ENCODE data around the gene SPZ1. TPM values are rescaled to one million over a fixed set of nuclear protein-coding genes. Genes with fewer than 3 reads are reported as not detected.

The SPZ1 gene
- total RNA-seq, 3 donors from 2014 or later (not counting 1 experiment from before 2014, with no cell fraction given) = not detected

GRCh38 chr5:80355686-80356085 lies 35.9 kb downstream of the SPZ1 start:
- no peak for DNase-seq
- no peaks in the 10 kb centered on the region for H3K36me3 Mint-ChIP-seq
- no peaks in the 10 kb centered on the region for H3K4me1 Mint-ChIP-seq
- H3K36me3 ChIP-seq (ENCODE audit: control insufficient read depth, insufficient read depth, low read length) = no peaks in the 10 kb centered on the region
- no peaks in the 10 kb centered on the region for H3K9me3 ChIP-seq (ENCODE audit: control insufficient read depth, insufficient read depth, low read length)
- no peak for TF ChIP-seq CTCF (IDR thresholded peaks at IDR 0.05)
- intact Hi-C loops (cut with micrococcal nuclease) = no loop called here
- no peak overlapping the region for H3K4me3 ChIP-seq (ENCODE audit: low read length)
- peaks cover 2 to 7% of the 10 kb centered on the region in 2 donors for H3K27me3 Mint-ChIP-seq (ENCODE audit: low read depth in 2 of 2)
- no peak overlapping the region for H3K27ac ChIP-seq (ENCODE audit: low read length)
- no peaks in the 10 kb centered on the region for H3K9me3 Mint-ChIP-seq
- no peaks in the 10 kb centered on the region for H3K4me1 ChIP-seq (ENCODE audit: control insufficient read depth, insufficient read depth, low read length)
- 91% methylated on average over 3 of the region's 4 CpGs for WGBS (ENCODE audit: insufficient coverage)
- H3K27me3 ChIP-seq (ENCODE audit: control insufficient read depth, insufficient read depth, low read length) = no peaks in the 10 kb centered on the region
- ATAC-seq = no peak
- no peak overlapping the region for H3K27ac Mint-ChIP-seq
- no peak overlapping the region for H3K4me3 Mint-ChIP-seq

DNA sequence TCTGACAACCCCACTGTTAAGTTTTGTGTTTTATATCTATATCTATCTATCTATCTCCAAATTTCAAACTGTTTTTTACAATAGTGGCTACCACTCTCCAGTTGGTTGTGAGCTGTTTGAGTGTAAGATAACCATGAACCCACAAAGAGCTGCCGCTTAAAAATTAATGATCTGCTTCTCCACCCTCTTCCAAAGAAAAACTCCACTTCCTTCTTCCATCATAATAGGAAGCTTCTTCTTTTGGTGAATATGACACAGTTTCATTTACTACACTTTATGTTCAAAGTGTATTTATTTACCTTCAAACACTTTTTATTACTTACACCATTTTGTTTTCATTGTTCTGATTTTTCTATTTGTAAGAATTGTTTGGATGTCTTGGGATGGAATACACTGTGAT lies 37.9 kb downstream of the SPZ1 start:
- no CpG with 5 or more reads among the region's 1 CpG for WGBS (ENCODE audit: insufficient coverage)
- Mint-ChIP-seq H3K9me3 (no peaks in the 10 kb centered on the region), H3K36me3 (no peaks in the 10 kb centered on the region), H3K4me3 (no peak overlapping the region), H3K27ac (no peak overlapping the region), H3K27me3 (ENCODE audit: low read depth in 2 of 2) (peaks cover 5 to 7% of the 10 kb centered on the region in 2 donors), H3K4me1 (no peaks in the 10 kb centered on the region)
- H3K4me3 ChIP-seq (ENCODE audit: low read length) = no peak overlapping the region
- no peak for TF ChIP-seq CTCF (IDR thresholded peaks at IDR 0.05)
- no peak overlapping the region for H3K27ac ChIP-seq (ENCODE audit: low read length)
- ATAC-seq (no peak), DNase-seq (no peak)
- H3K36me3 ChIP-seq (ENCODE audit: control insufficient read depth, insufficient read depth, low read length) = no peaks in the 10 kb centered on the region
- intact Hi-C loops (cut with micrococcal nuclease) = no loop called here
- H3K9me3 ChIP-seq (ENCODE audit: control insufficient read depth, insufficient read depth, low read length) = no peaks in the 10 kb centered on the region
- H3K27me3 ChIP-seq (ENCODE audit: control insufficient read depth, insufficient read depth, low read length) = no peaks in the 10 kb centered on the region
- H3K4me1 ChIP-seq (ENCODE audit: control insufficient read depth, insufficient read depth, low read length) = no peaks in the 10 kb centered on the region

DNA sequence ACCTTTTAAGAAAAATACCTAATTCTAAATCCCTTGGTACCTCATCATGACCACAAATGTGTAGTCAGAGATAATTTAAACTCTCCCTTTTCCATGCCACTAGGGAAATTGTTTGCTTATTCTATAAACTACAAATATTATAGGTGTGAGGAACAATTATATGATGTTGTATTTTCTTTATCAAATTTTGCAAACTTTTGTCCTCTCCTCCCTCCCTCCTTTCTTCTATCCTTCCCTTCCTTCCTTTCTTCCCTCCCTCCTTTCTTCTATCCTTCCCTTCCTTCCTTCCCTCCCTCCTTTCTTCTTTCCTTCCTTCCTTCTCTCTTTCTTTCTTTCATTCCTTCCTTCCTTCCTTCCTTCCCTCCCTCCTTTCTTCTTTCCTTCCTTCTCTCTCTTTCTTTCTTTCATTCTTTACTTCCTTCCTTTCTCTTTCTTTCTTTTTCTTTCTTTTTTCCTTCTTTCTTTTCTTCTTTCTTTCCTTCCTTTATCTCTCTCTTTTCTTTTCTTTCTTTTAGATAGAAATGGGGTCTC lies 41.2 kb downstream of the SPZ1 start:
- no peaks in the 10 kb centered on the region for H3K36me3 ChIP-seq (ENCODE audit: control insufficient read depth, insufficient read depth, low read length)
- Mint-ChIP-seq H3K36me3 (no peaks in the 10 kb centered on the region), H3K9me3 (no peaks in the 10 kb centered on the region), H3K4me3 (no peak overlapping the region), H3K27ac (no peak overlapping the region), H3K4me1 (no peaks in the 10 kb centered on the region), H3K27me3 (ENCODE audit: low read depth in 2 of 2) (peaks cover 2 to 14% of the 10 kb centered on the region in 2 donors)
- H3K9me3 ChIP-seq (ENCODE audit: control insufficient read depth, insufficient read depth, low read length) = no peaks in the 10 kb centered on the region
- H3K27ac ChIP-seq (ENCODE audit: low read length) = no peak overlapping the region
- H3K4me3 ChIP-seq (ENCODE audit: low read length) = no peak overlapping the region
- TF ChIP-seq CTCF (IDR thresholded peaks at IDR 0.05) = no peak
- no peak for ATAC-seq
- H3K4me1 ChIP-seq (ENCODE audit: control insufficient read depth, insufficient read depth, low read length) = no peaks in the 10 kb centered on the region
- no peak for DNase-seq
- intact Hi-C loops (cut with micrococcal nuclease) = no loop called here
- no peaks in the 10 kb centered on the region for H3K27me3 ChIP-seq (ENCODE audit: control insufficient read depth, insufficient read depth, low read length)

DNA sequence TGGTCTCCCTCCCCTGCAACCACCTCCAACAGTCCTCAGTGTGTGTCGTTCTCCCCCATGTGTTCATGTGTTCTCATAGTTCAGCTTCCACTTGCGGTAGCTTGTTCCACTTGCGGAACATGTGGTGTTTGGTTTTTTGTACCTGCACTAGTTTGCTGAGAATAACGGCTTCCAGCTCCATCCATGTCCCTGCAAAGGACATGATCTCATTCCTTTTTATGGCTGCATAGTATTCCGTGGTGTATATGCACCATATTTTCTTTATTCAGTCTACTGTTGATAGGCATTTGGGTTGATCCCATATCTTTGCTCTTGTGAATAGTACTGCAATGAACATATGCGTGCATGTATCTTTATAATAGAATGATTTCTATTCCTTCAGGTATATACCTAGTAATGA lies 45.1 kb downstream of the SPZ1 start:
- Mint-ChIP-seq H3K36me3 (no peaks in the 10 kb centered on the region), H3K9me3 (no peaks in the 10 kb centered on the region), H3K4me1 (no peaks in the 10 kb centered on the region), H3K4me3 (no peak overlapping the region), H3K27ac (no peak overlapping the region), H3K27me3 (ENCODE audit: low read depth in 2 of 2) (peaks cover 2 to 14% of the 10 kb centered on the region in 2 donors)
- Histone ChIP-seq H3K36me3 (ENCODE audit: control insufficient read depth, insufficient read depth, low read length) (no peaks in the 10 kb centered on the region), H3K27ac (ENCODE audit: low read length) (no peak overlapping the region), H3K4me1 (ENCODE audit: control insufficient read depth, insufficient read depth, low read length) (no peaks in the 10 kb centered on the region), H3K27me3 (ENCODE audit: control insufficient read depth, insufficient read depth, low read length) (no peaks in the 10 kb centered on the region), H3K4me3 (ENCODE audit: low read length) (no peak overlapping the region), H3K9me3 (ENCODE audit: control insufficient read depth, insufficient read depth, low read length) (no peaks in the 10 kb centered on the region)
- ATAC-seq (no peak), DNase-seq (no peak)
- 91% methylated on average over 4 of the region's 6 CpGs for WGBS (ENCODE audit: insufficient coverage)
- no peak for TF ChIP-seq CTCF (IDR thresholded peaks at IDR 0.05)
- intact Hi-C loops (cut with micrococcal nuclease) = no loop called here
